AG08395 (cell line): ENCODE data around the gene PTPRN2.

Source experiments
- DNase-seq: peaks from one replicate; pipeline ENCODE4 v3.0.0; 2012; ENCODE audit warnings: mixed read lengths, low spot score

Gene PTPRN2

DNA sequence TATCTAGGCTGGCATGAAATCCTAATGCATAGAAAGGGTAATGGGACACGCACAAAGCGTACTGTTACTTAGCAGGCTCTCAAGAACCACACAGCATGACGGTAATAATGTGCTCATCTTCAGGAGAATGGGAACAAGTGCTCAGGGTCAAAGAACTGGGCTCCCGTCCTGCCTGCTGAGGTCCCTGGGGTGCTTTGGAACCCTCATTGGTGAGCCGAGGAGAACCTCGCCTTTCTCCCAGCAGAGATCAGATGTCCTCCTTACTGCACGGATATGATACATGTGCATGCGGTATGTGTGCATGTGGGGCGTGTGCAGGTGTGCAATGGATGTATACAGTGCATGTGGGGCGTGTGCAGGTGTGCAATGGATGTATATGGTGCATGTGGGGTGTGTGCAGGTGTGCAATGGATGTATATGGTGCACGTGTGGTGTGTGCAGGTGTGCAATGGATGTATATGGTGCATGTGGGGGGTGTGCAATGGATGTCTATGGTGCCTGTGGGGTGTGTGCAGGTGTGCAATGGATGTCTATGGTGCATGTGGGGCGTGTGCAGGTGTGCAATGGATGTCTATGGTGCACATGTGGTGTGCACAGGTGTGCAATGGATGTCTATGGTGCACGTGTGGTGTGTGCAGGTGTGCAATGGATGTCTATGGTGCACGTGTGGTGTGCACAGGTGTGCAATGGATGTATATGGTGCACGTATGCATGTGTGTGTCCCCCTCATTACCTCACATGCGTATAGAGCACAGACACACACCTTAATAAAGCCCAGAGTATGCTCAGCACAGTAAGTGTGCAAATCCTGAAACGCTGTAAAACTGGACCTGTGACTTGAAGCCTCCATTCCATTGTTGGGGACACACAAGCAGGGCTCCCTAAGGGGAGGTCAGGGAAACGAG lies 336.3 kb downstream of the PTPRN2 start:
- DNase-seq, result no peak

DNA sequence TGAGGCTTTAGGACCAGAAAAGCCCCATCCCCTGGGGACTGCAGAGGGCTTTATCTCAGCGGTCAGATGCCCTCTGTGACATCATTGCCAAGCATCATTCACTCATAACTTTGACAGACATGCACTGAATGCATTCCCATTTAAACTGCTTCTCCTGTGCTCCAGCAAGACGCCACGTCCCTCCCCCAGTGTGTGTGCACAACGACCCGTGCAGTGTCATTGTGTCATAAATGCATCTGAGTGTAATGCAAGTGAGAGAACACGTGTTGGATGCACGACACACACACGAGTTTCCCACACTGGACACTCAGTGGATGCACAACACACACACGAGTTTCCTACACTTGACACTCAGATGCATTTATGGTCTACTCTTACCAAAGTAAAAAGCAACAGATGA lies 337.9 kb downstream of the PTPRN2 start:
- no peak for DNase-seq

DNA sequence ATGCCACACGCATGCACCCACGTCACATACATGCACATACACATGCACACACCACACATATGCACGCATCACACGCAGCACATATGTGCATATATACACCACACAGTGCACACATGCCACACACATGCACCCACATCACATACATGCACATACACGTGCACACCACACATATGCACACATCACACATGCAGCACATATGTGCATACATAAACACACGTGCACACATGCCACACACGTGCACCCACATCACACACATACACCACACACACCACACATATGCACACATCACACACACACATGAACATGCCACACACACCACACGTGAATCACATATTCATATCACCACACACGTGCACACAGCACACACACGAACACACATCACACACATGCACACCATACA lies 338.8 kb downstream of the PTPRN2 start:
- DNase-seq, result no peak

DNA sequence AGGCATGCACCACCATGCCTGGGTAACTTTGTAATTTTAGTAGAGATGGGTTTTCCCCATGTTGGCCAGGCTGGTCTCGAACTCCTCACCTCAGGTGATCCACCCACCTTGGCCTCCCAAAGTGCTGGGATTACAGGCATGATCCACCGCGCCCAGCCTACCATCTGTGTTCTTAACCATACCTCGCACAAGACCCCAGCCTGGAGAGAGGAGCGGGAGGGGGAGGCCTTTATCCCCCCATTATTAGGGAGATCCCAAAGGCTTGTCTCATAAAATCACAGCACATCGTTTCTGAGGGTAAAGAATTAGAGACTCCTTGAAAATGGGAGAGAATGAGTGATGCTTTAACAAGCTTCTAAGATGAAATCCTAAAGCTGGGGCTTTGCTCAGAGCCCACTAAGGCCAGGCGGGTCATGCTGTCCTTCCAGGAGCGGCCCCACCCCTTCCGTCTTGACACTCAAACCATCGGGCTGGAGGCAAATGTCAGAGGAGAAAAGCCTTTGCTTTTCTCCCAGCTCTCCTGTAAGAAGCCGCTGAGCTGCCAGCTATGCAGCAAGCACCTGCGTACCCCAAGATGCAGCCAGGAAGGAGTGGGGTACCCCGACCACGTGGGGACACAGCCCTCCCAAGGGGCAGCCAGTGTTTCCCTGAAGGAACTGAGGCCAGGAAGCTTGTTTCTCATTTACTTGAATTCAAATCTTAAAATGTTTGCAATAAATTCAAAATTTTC lies 339.7 kb downstream of the PTPRN2 start:
- no peak for DNase-seq

DNA sequence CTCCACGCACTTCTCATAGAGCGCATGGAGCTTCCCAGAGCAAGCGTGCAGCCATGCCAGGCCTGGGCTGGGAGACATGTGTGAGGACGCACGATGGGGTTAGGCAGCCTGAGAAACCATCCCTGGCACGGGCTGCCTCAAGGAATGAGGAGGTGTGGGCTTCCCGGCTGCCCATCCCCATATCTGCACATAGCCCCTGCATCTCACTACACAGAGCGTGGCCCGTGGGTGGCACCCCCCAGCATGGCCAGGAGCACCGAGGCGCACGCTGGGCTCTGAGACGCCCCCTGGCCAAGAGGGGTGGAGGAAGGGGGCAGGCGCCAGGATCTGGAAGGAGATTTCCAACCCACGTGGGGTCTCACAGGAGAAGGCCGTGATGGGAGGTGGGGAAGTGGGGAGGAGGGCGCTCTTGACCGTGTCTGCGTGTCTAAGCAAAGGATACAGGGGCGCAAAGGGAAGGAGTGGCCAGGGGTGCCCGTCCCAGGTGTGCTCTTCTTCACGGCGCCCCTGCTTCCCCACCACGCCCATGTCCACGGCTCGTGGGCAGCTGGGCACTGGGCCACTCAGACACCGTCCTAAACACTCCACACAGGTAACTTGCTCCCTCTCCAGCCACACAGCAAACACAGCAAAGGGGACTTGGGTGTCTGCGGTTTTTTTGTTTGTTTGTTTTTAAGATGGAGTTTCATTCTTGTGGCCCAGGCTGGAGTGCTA lies 340.5 kb downstream of the PTPRN2 start:
- no peak for DNase-seq

DNA sequence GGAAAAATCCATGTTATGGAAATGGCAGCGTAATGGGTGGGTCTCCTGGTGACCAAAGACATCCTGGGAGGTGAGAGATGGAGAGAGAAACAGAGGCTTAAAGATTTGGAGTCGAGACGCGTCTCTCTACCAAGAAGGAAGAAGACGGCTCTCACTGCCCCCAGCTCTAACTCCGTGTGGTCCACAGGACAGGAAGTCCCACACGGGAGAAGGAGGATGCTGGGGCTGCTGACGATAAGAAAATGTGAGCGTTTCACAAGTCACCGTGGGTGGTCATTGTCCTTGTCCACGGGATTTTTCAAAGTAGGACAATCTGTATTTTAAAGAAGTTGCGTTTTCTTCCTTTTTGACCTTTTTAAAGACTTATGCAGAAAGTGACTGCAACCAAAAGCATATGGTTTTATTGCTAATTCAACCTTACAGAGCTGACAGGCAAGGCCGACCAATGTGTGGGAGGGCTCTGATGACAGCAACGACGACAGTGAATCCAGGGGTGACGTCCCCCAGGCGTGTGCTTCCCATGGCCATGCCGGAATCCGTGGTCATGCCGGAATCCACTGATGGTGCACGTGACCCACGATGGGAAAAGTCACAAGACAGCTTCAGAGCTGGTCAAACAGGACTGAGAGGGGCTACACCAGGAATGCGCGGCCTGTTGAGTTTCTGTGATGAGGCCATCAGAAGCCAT lies 341.2 kb downstream of the PTPRN2 start:
- no peak for DNase-seq

DNA sequence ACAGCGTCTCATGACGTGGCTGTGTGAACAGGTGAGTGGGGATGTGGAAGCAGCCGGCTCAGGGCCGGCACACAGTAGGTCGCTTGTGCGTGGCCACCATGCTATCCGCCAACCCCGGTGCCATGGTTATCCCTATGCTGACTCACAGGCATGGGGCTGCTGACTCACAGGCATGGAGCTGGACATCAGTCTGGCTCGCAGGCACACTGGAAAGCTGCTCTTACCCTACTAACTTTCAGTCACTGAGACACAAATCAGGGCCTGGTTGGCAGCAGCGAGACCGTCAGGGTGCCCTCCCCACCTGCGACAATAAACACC lies 341.9 kb downstream of the PTPRN2 start:
- no peak for DNase-seq

DNA sequence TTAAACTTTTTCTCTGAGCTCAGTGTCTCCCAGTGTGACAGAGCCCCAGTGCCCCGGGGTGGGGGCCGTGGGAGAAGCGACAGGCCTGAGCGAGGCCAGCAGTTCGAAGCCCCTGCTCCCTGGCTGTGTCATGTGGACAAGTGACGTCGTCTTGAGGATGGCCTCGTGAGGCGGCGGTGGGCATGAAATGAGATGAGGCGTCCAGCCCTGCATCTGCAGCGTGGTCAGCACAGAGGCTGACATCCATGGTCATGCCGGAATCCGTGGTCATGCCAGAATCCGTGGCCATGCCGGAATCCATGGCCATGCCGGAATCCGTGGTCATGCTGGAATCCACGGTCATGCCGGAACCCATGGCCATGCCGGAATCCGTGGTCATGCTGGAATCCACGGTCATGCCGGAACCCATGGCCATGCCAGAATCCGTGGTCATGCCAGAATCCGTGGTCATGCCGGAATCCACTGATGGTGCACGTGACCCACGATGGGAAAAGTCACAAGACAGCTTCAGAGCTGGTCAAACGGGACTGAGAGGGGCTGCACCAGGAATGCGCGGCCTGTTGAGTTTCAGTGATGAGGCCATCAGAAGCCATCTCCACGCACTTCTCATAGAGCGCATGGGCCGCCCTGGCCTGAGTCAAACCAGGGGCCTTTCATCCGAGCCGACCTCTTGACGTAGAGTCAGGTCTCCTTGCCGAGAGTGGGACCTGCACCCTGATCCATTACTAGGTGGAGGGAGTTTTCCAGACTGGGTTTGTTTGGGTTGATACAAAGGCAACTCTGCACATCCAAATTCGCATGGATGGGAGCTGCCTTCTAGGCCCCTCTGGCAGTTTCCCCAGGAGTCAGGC lies 342.5 kb downstream of the PTPRN2 start:
- DNase-seq, result no peak

DNA sequence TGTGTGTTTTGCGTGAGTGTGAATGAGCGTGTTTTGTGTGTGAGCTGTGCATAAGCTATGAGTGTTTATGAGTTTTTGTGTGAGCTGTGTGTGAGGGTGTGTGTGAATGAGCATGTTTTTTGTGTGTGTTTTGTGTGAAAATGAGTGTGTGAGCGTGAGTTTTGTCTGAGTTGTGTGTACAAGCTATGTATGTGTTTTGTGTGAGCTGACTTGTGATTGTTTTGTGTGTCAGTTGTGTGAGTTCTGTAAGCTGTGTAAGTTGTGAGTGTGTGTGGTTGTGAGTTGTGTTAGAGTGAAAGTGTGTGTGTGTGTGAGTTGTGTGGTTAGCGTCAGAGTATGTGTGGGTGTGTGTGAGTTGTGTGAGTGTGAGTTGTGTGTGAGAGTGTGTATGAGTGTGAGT lies 343.2 kb downstream of the PTPRN2 start:
- no peak for DNase-seq

DNA sequence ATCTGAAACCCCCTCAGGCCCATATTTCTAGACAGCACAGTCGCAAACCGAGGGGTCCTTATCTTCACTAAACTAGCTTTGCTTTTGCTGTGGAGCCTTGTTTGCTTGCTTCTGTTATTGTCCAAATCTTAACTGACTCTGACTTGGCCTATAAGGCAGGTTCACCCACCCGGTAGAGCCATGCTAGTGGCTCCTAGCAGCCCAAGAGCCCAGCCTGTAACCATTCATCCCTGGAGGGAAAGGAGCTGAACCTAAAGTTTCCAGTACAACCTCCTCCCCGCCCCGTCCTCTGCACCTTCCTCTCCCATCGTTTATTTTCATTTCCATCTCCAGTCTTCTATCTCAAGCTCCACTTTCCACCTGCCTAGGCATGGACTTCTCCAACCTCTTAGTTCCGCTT lies 345.7 kb downstream of the PTPRN2 start:
- DNase-seq, result no peak

DNA sequence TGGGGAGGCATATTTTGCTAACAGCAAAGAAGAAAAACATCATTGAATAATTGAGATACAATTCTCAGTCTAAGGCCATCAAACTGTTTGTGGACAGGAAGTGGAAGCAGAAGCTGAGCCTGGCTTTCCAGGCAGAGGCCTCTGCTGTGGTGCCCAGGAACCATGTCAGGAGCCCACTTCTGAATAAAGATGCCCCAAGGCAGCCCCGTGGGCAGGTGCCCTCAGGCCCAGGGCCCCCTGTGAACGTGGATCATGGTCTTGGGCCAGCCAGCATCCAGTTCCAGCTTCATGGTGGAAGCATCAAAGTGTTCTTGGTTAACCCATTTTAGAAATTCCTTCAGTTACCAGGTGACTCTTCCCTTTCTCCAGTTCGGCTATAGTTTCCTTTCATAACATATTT lies 346.8 kb downstream of the PTPRN2 start:
- no peak for DNase-seq

DNA sequence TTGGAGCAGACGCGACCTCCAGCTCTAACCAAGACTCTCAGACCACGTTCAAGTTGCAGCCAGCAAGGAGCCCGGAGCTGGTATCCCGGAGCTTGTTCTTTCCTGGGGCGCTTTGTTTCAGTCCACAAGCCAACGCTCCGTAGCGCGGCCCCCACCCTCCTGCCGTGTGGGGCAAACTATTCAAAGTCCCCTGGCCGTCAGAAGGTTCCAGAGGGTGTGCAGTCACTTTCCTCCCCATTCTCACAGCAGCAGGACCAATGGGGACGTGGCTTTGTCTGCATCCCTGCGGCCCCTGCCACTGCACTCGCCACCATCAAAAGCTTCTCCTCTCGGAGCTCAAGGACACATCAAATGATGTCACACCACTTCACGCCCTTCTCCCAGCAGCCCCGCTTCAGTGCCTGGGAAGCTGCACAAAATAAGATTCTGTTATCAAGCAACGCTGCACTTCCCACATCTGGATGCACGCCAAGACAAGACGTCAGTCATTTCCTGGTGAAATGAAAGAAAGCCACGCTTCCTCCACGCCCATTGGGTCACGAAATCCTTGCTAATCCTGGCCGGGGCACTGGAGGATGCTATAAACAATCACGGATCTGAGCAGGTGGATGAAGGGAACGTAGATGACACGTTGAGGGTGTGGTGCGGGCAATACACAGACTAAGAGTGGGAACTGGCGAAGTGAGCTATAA lies 348.2 kb downstream of the PTPRN2 start:
- no peak for DNase-seq

DNA sequence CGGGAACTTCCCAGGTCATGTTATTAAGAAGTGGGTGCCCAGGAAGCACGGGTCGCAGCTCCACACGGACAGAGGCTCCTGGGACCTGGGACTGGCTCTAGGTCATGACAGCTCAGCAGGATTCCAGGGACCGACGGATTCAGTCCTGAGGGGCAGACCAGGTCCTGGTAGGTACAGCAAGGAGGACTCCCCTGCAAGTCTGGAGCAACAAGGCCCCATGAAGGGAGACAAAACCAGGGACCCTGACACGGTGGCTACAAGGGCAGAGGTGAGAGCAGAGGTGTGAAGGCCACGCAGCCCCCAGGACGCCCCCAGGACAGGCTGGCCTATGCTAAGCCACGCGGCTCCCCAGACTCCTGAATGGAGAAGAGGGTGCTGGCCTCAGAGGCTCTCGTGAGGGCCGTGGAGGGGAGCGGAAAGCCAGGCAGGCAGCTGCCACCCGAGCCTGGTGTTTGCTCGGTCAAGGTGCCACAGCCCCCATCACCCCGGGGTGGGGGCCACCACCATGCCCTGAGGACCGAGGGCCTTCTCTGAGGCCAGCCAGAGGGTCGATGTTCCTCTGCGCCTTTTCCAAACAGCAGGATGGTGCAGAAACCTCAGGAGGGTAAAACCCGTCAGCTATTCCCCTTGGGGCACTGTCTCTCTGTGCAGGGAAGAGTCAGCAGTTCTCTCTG lies 348.9 kb downstream of the PTPRN2 start:
- no peak for DNase-seq

DNA sequence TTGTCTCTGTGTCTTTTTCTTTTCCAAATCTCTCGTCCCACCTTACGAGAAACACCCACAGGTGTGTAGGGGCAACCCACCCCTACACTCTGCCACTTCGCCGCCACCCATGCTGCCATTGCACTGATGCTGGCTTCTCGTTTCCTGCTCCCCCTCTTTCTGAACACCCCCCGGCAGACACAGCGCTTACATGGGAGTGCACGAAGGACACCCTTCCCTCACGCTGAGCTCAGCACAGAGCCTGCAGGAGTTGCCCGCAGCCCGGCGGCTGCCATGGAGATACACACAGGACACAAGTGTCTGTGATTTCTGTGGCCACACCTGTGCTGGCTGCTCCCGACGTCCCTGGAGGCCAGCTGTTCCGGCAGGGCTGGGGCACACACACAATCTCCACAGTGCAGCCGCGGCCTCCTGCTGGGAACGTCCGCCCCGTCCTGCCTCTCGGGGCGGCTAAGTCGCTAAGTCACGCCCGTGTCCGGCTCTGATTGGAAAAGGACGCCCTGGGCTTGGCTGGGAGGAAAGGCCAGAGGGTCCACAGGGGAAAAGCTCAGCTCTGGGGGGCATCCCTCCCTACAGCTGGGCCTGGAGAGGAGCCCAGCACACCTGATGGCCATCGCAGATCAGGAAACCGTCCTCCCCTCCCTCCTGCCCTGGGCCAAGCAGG lies 349.8 kb downstream of the PTPRN2 start:
- DNase-seq, result no peak

DNA sequence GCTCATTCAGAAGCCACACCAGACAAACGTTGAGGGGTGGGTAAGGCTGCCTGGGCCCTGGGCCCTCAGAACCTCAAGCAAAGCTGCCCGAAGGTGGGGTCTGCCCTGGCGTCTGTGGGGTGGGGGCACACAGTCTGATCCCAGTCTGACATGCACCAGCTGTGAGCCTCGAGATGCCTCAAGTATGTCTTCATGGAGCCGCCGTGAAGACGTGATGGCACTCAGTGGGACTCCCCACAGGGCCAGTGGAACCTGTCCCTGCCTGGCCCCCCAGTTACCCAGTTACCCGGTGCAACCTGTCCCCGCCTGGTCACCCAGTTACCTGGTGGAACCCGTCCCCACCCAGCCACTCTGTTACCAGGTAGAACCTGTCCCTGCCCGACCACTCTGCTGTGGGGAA lies 351.2 kb downstream of the PTPRN2 start:
- DNase-seq, result no peak

DNA sequence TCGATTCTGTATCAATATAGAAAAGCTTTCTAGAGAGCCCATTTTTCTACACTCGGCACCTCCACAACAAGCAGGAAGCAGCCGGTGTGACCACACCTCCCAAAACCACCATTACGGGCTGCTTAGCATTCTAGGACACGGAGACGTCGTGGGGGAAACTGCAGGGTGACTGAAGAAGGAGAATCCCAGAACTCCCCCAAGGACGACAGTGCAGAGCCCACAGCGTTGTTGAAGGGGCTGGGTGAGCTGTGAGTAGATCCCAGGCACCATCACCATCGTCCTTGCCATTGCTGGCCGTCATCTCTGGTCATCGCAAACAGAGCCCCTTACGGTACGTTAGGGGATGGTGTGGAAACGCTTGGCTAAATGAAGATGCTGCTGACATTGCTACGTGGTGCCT lies 351.8 kb downstream of the PTPRN2 start:
- no peak for DNase-seq

DNA sequence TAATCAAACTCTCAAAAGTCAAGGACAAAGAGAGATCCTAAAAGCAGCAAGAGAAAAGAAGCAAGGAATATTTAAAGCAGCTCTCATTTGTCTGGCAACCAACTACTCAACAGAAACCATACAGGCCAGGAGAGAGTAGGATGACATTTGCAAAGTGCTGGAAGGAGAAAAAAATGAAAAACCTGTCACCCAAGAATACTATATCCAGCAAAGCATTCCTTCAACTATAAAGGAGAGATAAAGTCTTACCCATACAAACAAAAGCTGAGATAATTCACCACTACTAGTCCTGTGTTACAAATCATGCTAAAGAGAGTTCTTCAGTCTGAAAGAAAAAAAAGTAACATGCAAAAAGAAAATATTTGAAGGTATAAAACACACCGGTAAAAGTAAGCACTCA lies 357.7 kb downstream of the PTPRN2 start:
- DNase-seq, result no peak

DNA sequence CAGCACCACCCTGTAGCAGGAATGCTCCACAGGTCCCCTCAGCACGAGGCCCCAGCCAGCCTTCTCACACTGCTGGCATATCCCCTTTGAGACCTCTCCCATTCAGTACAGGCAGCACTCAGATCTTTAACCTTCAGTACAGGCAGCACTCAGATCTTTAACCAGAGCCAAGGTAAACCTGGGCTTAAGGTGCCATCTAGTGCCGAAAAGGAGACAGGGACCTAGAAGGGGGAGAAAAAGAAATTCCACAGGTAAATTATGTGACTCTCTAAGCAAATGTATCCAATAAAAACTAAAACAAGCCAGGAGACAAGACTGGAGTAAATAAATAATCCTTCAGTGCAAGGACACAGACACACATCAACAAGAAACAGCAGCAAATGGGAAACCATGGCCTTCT lies 358.6 kb downstream of the PTPRN2 start:
- no peak for DNase-seq

DNA sequence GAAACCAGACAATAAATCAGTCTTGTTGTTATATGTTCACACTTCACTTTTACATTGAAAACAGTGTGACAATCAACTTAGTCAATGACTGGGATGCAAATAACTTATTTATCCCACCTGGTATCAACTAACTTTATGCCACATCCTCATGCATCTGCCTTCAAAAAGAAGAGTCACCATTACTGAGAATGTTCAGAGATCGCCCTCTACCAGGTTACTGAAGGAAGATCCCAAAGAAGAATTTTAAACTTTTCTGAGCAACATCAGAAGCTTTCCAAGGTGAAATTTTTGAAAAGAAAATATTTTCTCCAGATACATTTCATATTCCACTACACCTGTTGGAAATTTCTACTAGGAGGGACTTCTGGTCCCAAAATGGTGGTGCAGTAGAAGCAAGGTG lies 359.5 kb downstream of the PTPRN2 start:
- no peak for DNase-seq
